Measurements from ENCODE around the gene MAB21L1. TPM values are rescaled to one million over a fixed set of nuclear protein-coding genes. Genes with fewer than 3 reads are reported as not detected.

MAB21L1 gene
- total and polyA plus RNA-seq, 4 donors: under 0.01 to 0.07 (median 0.03) TPM; not detected in 1

- 74% methylated on average over 1 of the region's 1 CpG for WGBS
- no peak for DNase-seq (ENCODE audit: low spot score)
- Histone ChIP-seq H3K9me3 (ENCODE audit: control insufficient read depth in 4 of 4, low read length in 3 of 4) (no peaks in the 10 kb centered on the region), H3K4me1 (ENCODE audit: control insufficient read depth in 4 of 4, insufficient read depth in 4 of 4, low read length in 3 of 4) (no peaks in the 10 kb centered on the region), H3K9ac (ENCODE audit: low read depth in 1 of 2, low read length in 2 of 2) (no peak overlapping the region), H3K4me3 (ENCODE audit: low read depth in 1 of 3, low read length in 3 of 3) (no peak overlapping the region), H3K27ac (ENCODE audit: low read depth in 1 of 2, low read length in 2 of 2) (no peak overlapping the region), H3K27me3 (ENCODE audit: control insufficient read depth in 4 of 4, insufficient read depth in 4 of 4, low read length in 3 of 4) (no peaks in the 10 kb centered on the region), H3K36me3 (ENCODE audit: control insufficient read depth in 4 of 4, insufficient read depth in 3 of 4, low read depth in 1 of 4, low read length in 3 of 4) (no peaks in the 10 kb centered on the region)
- TF ChIP-seq ZBTB33 (IDR thresholded peaks at IDR 0.05) (no peak), EGR1 (IDR thresholded peaks at IDR 0.05; ENCODE audit: low read depth in 2 of 2) (no peak), MAX (IDR thresholded peaks at IDR 0.05) (no peak), RXRA (IDR thresholded peaks at IDR 0.05) (no peak), JUND (IDR thresholded peaks at IDR 0.05) (no peak), NR2F2 (IDR thresholded peaks at IDR 0.05) (no peak), GABPA (IDR thresholded peaks at IDR 0.05 in 1 of 2, conservative IDR thresholded peaks at IDR 0.05 in 1 of 2) (no peak), CTCF (IDR thresholded peaks at IDR 0.05; ENCODE audit: low read depth, low read length, missing input control) (no peak), HNF4G (IDR thresholded peaks at IDR 0.05) (no peak), SP1 (IDR thresholded peaks at IDR 0.05) (no peak), ATF3 (IDR thresholded peaks at IDR 0.05) (no peak), TAF1 (conservative IDR thresholded peaks at IDR 0.05) (no peak), FOXA1 (IDR thresholded peaks at IDR 0.05) (no peak)
These were observed 28.0 kb downstream of the MAB21L1 start for GRCh38 chr13:35448465-35448864.

Measured in liver (tissue), 9 donors.